GM19351 (cell line): ENCODE results near the gene TRIM3.

Experiments
- ATAC-seq: cut with Tn5 transposase; IDR thresholded peaks from one replicate; pipeline ENCODE4 v1.9.1; 2021; ENCODE audit warnings: mild to moderate bottlenecking, moderate library complexity; ENCODE audit not compliant: unreplicated experiment

Gene TRIM3

GRCh38 chr11:6442441-6442840 lies 31.3 kb downstream of the TRIM3 start:
- no peak for ATAC-seq

- ATAC-seq = no peak
Measured at GRCh38 chr11:6440906-6441358, 32.8 kb downstream of the TRIM3 start, which contains the start of gene HPX. HPX (minus strand) TSS chr11:6440987; CDS start chr11:6440963, 24 bp downstream.

- ATAC-seq = no peak
Measured at GRCh38 chr11:6438979-6439571, 34.7 kb downstream of the TRIM3 start.

DNA sequence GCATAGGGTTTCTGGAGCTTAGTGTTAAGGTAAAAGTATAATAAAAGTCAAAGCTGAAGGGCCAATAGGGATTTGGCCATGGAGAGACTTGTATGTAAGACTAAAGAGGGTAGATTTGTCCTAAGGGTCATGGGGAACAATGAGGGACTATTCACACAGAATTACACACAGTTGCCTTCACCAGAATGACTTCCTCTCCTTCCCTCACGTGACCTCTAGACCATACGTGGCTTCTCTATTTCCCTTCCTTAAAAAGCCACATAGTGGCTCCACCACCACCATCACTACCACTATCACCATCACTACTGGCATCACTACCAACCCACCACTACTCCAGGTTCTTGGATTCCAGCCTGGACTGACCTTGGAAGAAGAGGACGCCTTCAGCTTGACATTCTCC lies 35.7 kb downstream of the TRIM3 start:
- ATAC-seq = no peak

- no peak for ATAC-seq
Measured at GRCh38 chr11:6437423-6437822, 36.3 kb downstream of the TRIM3 start.

- peak; percentile 48 for ATAC-seq
Measured at GRCh38 chr11:6433998-6434660, 39.6 kb downstream of the TRIM3 start.

DNA sequence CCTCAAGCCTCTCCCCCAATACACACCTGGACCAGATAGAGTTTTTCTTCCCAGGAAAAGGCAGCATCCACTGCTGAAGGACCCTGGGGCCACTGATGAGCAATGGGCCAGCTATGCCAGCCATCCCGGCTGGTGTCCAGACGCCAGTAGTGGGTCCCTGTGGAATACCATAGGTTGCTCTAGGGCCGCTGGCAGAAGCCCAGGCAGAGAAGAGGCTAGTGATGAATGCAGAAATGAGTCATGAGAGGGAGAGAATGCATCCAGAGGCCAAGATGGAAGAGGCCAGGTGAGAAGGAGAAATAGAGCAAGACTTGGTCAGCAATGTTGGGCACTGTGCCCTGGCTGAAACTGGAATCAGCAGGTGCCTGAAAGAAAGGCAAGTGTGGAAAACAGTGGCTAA lies 41.9 kb downstream of the TRIM3 start:
- no peak for ATAC-seq

DNA sequence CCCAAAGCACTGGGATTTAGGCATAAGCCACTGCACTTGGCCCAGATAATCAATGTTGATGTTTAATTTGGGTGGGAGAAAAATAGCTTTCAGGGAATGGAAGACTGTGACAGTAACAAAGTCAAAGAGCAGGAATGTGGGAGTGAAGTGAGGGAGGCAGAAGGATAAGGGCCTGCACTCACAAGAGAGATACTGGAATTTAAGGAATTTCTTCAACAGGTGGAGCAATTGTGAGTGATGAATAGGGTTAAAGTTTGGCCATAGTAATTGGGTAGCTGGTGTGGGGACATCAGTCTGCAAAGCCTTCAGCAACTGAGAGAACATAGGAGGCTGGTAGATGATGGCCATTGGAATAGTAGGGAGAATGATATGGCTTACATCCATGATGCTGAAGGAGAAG lies 46.2 kb downstream of the TRIM3 start:
- no peak for ATAC-seq

DNA sequence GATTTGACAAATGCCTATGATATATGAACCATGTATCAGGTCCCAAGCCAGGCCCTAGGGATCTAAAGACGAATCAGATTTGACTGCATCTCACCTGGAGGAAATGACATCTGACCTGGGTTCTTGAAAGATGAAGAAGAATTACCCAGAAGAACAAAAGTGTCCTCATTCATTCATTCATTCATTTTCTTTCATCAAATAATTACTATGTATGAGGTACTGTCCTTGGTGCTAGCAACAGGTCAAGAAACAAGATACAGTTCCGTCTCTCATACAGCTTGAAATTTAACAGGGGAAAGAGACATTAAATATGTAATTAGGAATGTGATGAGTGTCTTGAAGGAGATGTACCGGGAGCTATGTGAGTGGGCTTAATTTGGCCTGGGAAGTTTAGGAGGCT lies 53.1 kb downstream of the TRIM3 start:
- ATAC-seq = no peak

GRCh38 chr11:6419009-6419631 lies 54.6 kb downstream of the TRIM3 start, which contains the start of gene APBB1:
APBB1 (minus strand) TSS chr11:6419094; CDS start chr11:6411347, 7,747 bp downstream.
- peak; percentile 66 for ATAC-seq

DNA sequence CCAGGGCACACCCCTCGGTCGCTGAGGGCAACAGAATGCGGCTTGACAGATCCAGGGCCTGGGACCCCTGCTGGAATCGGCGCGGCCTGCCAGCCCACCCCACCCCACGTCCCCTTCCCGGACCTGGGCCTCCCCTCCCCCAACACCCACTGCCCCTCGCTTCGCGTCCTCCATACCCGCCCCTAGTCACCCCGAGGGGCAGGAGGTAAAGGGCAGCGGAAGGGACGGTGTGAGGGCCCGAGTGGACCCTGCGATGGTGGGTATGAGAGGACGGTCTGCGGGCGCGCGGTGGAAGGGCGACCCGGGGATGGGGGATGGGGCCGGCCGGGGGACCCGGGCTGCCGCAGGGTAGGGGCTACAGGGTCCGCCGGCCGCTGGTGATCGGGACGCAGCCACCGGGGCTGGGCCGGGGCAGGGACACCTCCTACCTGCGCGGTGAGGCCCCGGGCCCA lies 55.2 kb downstream of the TRIM3 start:
- ATAC-seq = no peak

DNA sequence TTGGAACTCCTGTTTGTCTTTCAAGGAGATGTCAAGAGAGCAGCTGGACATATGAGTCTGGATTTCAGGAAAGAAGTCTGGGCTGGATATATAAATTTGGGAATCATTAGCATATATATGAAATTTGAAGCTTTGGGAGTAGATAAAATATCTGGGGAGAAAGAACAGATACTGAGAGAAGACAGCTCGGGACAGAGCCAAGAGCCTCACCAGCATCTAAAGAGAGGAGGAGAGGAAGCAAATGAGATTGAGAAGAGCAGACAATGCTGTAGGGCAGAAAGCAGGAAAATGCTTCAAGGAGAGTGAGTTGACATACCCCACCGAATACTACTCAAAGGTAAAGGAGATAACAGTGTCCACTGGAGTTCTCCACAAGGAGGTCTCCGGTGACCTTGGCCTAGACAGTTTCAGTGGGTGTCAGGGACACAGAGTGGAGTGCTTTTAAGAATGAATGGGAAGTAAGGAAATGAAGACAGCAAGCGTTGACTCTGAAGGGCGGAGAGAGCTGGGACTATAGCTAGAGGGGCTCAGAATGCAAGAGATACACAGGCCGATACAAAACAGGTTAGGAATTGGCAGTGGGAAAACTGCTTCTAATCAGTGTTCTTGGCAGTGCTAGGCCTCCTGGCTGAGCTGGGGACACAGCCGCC lies 55.7 kb downstream of the TRIM3 start:
- ATAC-seq = no peak

GRCh38 chr11:6415797-6416196 lies 57.9 kb downstream of the TRIM3 start:
- ATAC-seq = no peak

GRCh38 chr11:6414874-6415328 lies 58.8 kb downstream of the TRIM3 start:
- peak; percentile 55 for ATAC-seq

GRCh38 chr11:6413791-6414201 lies 59.9 kb downstream of the TRIM3 start:
- ATAC-seq = no peak

DNA sequence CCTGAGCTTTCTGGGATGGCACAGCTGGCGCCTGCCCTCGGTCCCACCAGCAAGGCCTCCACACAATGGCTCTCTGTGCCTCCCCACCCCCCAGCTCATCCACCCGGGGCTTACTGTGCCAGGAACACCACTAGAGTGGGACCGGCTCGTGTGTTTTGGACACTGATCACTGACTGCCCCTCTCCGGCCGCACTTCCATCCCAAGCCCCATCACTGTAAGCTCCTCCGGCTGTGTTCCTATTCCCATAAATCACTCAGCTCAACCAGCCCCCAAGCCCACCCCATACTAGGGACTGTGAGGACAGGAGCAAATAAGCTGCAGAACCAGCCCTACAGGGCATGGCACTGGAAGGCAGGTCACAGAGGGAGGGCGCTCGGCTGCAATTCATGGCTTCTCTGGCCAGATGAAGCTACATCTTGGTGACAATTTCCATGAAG lies 62.1 kb downstream of the TRIM3 start:
- no peak for ATAC-seq

GRCh38 chr11:6410695-6411430 lies 62.9 kb downstream of the TRIM3 start:
- no peak for ATAC-seq

GRCh38 chr11:6406370-6406769 lies 67.4 kb downstream of the TRIM3 start:
- no peak for ATAC-seq

DNA sequence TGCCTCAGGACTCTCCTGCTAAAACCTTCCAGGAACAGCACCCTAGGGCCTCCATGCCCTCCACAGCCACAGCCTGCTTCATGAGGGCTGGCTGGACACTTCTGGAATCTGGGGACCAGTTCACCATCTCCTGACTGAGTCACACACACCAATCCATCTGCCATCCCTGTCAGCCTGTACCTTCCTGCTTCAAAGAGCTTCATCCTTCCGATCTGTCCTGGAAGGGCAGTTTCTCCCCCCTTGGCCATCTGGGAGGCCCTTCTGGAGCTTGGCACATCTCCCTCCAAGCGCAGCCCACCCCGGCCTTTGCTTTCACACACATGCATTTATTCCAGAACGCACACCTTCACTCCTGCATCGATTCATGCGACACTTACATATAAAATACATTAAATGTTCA lies 67.9 kb downstream of the TRIM3 start:
- ATAC-seq = no peak

- ATAC-seq = no peak
Measured at GRCh38 chr11:6405052-6405667, 68.6 kb downstream of the TRIM3 start.
